Measurements from ENCODE around the gene PCNX4. TPM values are rescaled to one million over a fixed set of nuclear protein-coding genes. Genes with fewer than 3 reads are reported as not detected.

The PCNX4 gene
- total RNA-seq, 1 donor from 2014 or later = 37.5 TPM

- intact Hi-C loops (cut with micrococcal nuclease) = no loop called here
Measured at GRCh38 chr14:60197629-60198303, 106.0 kb downstream of the PCNX4 start.

GRCh38 chr14:60199321-60199720 lies 107.6 kb downstream of the PCNX4 start:
- intact Hi-C loops (cut with micrococcal nuclease) = no loop called here

GRCh38 chr14:60204104-60204842 lies 112.5 kb downstream of the PCNX4 start:
- intact Hi-C loops (cut with micrococcal nuclease) = no loop called here

- intact Hi-C loops (cut with micrococcal nuclease) = no loop called here
Measured at GRCh38 chr14:60204843-60205774, 113.4 kb downstream of the PCNX4 start.

- intact Hi-C loops (cut with micrococcal nuclease) = no loop called here
Measured at GRCh38 chr14:60206249-60206670, 114.5 kb downstream of the PCNX4 start.

GRCh38 chr14:60206837-60207533 lies 115.3 kb downstream of the PCNX4 start:
- intact Hi-C loops (cut with micrococcal nuclease) = no loop called here

GRCh38 chr14:60210703-60211102 lies 119.0 kb downstream of the PCNX4 start:
- intact Hi-C loops (cut with micrococcal nuclease) = no loop called here

GRCh38 chr14:60211153-60211552 lies 119.4 kb downstream of the PCNX4 start:
- intact Hi-C loops (cut with micrococcal nuclease) = no loop called here

GRCh38 chr14:60212503-60213371 lies 121.0 kb downstream of the PCNX4 start:
- intact Hi-C loops (cut with micrococcal nuclease) = no loop called here

- intact Hi-C loops (cut with micrococcal nuclease) = loop anchor here (2.0 kb wide), 1 partner anchor 33 kb away; no protein-coding TSS in a partner anchor
Measured at GRCh38 chr14:60214003-60214402, 122.3 kb downstream of the PCNX4 start.

GRCh38 chr14:60214415-60215126 lies 122.8 kb downstream of the PCNX4 start:
- intact Hi-C loops (cut with micrococcal nuclease) = loop anchor here (2.0 kb wide), 1 partner anchor 32 kb away; no protein-coding TSS in a partner anchor

GRCh38 chr14:60215127-60215444 lies 123.4 kb downstream of the PCNX4 start:
- intact Hi-C loops (cut with micrococcal nuclease) = loop anchor here (2.0 kb wide), 1 partner anchor 32 kb away; no protein-coding TSS in a partner anchor

- intact Hi-C loops (cut with micrococcal nuclease) = loop anchor here (2.0 kb wide), 1 partner anchor 31 kb away; no protein-coding TSS in a partner anchor
Measured at GRCh38 chr14:60215520-60216420, 124.0 kb downstream of the PCNX4 start.

- intact Hi-C loops (cut with micrococcal nuclease) = no loop called here
Measured at GRCh38 chr14:60217713-60218112, 126.0 kb downstream of the PCNX4 start.

Data from T-helper 1 cell treated with Interleukin-12 subunit alpha and Interleukin-12 subunit beta and Interleukin-4 antibody, amounts not matched to agents 30 ng/mL and 1 ng/mL, for 36 hours (primary cell).